A673 (cell line): ENCODE data around the gene DEFB114. TPM values are rescaled to one million over a fixed set of nuclear protein-coding genes. Genes with fewer than 3 reads are reported as not detected.

Source experiments
- BruUV-seq: library from RNA; stranded (reverse); fragments of 400-500 nt; replicated peaks from 2 replicates; lab custom pipeline; 2021; lab: Mats Ljungman, UMichigan
- CTCF ChIA-PET: fragments of 300-600 bp; sonication (Branson Sonifier 250); formaldehyde crosslinking; loops from one replicate; lab custom pipeline; 2022; ENCODE audit warnings: antibody characterized with exemption; lab: Charles Lee
- POLR2A ChIA-PET: fragments of 300-600 bp; sonication (Branson Sonifier 250); formaldehyde crosslinking; loops from one replicate; lab custom pipeline; 2022; ENCODE audit warnings: antibody characterized with exemption; ENCODE audit not compliant: low non-redundant PET; lab: Charles Lee
- DNase-seq: peaks from one replicate; pipeline ENCODE4 v3.0.0-alpha.2; 2015; ENCODE audit warnings: low spot score
- H3K27ac ChIP-seq: fragments of 200-600 bp; sonication (generic); 2 replicates; pipeline ENCODE4 v1.5.1; 2016; ENCODE audit warnings: mixed run types, low read depth, mild to moderate bottlenecking, mixed read lengths, antibody characterized with exemption, low read length; ENCODE audit not compliant: poor library complexity, severe bottlenecking
- H3K27me3 ChIP-seq: fragments of 200-600 bp; sonication (generic); replicated peaks from 2 replicates; pipeline ENCODE4 v1.6.1; 2017; ENCODE audit warnings: mixed run types, low read depth, mild to moderate bottlenecking, mixed read lengths, antibody characterized with exemption, low read length; ENCODE audit not compliant: insufficient read depth, poor library complexity
- H3K36me3 ChIP-seq: fragments of 200-600 bp; sonication (generic); 2 replicates; pipeline ENCODE4 v1.6.1; 2016; ENCODE audit warnings: mixed run types, mild to moderate bottlenecking, mixed read lengths, antibody characterized with exemption, low read length; ENCODE audit not compliant: insufficient read depth, poor library complexity, severe bottlenecking
- H3K4me1 ChIP-seq: fragments of 200-600 bp; sonication (generic); 2 replicates; pipeline ENCODE4 v1.6.1; 2017; ENCODE audit warnings: mixed run types, mild to moderate bottlenecking, mixed read lengths, antibody characterized with exemption, low read length; ENCODE audit not compliant: insufficient read depth, poor library complexity, severe bottlenecking
- H3K4me3 ChIP-seq: fragments of 200-600 bp; sonication (generic); 2 replicates; pipeline ENCODE4 v1.5.1; 2016; ENCODE audit warnings: low read depth, mixed run types, mild to moderate bottlenecking, mixed read lengths, low read length; ENCODE audit not compliant: poor library complexity, severe bottlenecking
- H3K9me3 ChIP-seq: fragments of 200-600 bp; sonication (generic); 2 replicates; pipeline ENCODE4 v1.6.1; 2016; ENCODE audit warnings: mixed run types, low read depth, mild to moderate bottlenecking, mixed read lengths, antibody characterized with exemption, low read length; ENCODE audit not compliant: poor library complexity, severe bottlenecking
- EZH2 ChIP-seq: fragments of 200-600 bp; sonication (generic); IDR thresholded peaks from 2 replicates; pipeline ENCODE4 v1.6.1; 2017; ENCODE audit warnings: borderline replicate concordance, low read depth, mild to moderate bottlenecking, mixed read lengths, antibody characterized with exemption, low read length; ENCODE audit not compliant: poor library complexity, severe bottlenecking
- intact Hi-C: fragments of 100-400 bp; cut with micrococcal nuclease; formaldehyde crosslinking; loops from one replicate; pipeline ENCODE4 v1.10.0; 2022; ENCODE audit not compliant: unreplicated experiment
- total RNA-seq: library from RNA; stranded (reverse); gene quantifications from 2 replicates; pipeline ENCODE4 v1.2.3, GENCODE V29; 2021
- TF ChIP-seq, protein P1 (sequence below): fragments of 300-800, 200-600 bp; sonication (generic); conservative IDR thresholded peaks from 2 replicates; pipeline ENCODE4 v1.5.1; 2017; ENCODE audit warnings: low read depth, mild to moderate bottlenecking, antibody characterized with exemption, low read length, moderate library complexity, mixed read lengths

The DEFB114 gene
- total RNA-seq, 1 experiment from 2014 or later, result not detected

DNA sequence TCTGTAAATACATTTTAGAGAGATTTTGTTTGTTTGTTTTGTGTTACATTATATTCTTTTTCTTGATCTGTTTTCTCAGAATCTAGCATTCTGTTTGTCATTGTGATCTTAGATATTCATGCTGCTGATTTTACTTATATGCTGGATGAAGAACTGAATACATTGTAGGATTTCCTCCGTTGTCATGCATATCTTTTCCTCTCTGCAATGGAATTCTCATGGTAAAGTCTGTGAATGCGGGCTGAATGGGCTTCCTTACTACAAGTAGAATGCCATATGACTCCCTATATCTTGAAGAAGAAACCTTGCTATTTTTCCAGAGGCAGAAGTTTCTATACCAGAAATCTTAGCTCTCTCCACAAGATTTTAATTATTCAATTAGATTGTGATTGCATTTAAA, 2.4 kb upstream of the DEFB114 start:
- POLR2A ChIA-PET, result no interaction called here
- no TSS peak for BruUV-seq
- intact Hi-C loops, result no loop called here
- DNase-seq, result no peak
- H3K27me3 ChIP-seq, result no peaks in the 10 kb centered on the region
- no peak overlapping the region for H3K4me3 ChIP-seq
- no peak overlapping the region for H3K27ac ChIP-seq
- H3K36me3 ChIP-seq, result no peaks in the 10 kb centered on the region
- no peaks in the 10 kb centered on the region for H3K9me3 ChIP-seq
- H3K4me1 ChIP-seq, result no peaks in the 10 kb centered on the region
- no peak for TF ChIP-seq EZH2
- TF ChIP-seq, protein P1, sequence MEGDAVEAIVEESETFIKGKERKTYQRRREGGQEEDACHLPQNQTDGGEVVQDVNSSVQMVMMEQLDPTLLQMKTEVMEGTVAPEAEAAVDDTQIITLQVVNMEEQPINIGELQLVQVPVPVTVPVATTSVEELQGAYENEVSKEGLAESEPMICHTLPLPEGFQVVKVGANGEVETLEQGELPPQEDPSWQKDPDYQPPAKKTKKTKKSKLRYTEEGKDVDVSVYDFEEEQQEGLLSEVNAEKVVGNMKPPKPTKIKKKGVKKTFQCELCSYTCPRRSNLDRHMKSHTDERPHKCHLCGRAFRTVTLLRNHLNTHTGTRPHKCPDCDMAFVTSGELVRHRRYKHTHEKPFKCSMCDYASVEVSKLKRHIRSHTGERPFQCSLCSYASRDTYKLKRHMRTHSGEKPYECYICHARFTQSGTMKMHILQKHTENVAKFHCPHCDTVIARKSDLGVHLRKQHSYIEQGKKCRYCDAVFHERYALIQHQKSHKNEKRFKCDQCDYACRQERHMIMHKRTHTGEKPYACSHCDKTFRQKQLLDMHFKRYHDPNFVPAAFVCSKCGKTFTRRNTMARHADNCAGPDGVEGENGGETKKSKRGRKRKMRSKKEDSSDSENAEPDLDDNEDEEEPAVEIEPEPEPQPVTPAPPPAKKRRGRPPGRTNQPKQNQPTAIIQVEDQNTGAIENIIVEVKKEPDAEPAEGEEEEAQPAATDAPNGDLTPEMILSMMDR, result no peak
- CTCF ChIA-PET, result no interaction called here

DNA sequence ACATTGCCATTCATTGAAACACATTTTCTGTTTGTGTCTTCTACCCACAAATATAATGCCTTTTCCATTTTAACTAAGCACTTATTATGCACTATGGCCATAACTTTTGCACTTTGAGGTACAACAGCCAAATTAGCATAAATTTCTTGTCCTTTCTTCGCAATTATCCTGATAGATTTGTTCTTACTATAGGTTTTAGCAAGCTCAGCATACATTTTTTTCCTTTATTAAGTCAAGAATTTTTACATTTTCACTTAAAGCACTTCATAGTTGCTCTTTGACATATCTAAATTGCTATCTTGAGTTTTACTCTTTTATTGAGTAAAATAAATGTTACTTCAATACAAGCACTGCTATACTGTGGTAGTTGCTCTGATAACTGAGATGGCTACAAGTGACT, 5.8 kb downstream of the DEFB114 start:
- CTCF ChIA-PET, result no interaction called here
- H3K4me1 ChIP-seq, result no peaks in the 10 kb centered on the region
- H3K4me3 ChIP-seq, result no peak overlapping the region
- no peaks in the 10 kb centered on the region for H3K36me3 ChIP-seq
- intact Hi-C loops, result no loop called here
- DNase-seq, result no peak
- no peaks in the 10 kb centered on the region for H3K27me3 ChIP-seq
- BruUV-seq, result no TSS peak
- H3K27ac ChIP-seq, result no peak overlapping the region
- TF ChIP-seq, protein P1, result no peak
- no peak for TF ChIP-seq EZH2
- H3K9me3 ChIP-seq, result no peaks in the 10 kb centered on the region
- POLR2A ChIA-PET, result no interaction called here

DNA sequence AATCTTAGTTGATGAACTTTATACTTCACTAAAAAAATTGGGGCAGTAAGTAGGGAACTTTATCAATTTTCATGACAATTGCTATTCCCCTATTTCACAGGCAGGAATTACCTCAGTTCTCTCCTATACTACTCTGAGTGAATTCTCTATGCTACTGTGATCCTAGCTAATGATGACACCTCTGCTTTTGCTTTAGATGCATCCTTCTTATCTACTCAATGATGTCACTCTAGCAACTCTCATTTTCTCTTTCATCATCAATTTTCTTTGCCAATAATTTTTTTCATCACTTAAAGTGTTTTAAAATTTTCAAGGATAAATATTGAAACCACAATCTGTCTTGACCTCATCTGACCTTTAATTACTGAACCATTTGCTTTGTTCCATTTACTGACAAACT, 8.1 kb downstream of the DEFB114 start:
- intact Hi-C loops, result no loop called here
- Histone ChIP-seq H3K4me3 (no peak overlapping the region), H3K27ac (no peak overlapping the region), H3K9me3 (no peaks in the 10 kb centered on the region), H3K36me3 (no peaks in the 10 kb centered on the region), H3K4me1 (no peaks in the 10 kb centered on the region), H3K27me3 (no peaks in the 10 kb centered on the region)
- TF ChIP-seq, protein P1, result no peak
- no peak for TF ChIP-seq EZH2
- POLR2A ChIA-PET, result no interaction called here
- DNase-seq, result no peak
- CTCF ChIA-PET, result no interaction called here
- no TSS peak for BruUV-seq
